Activated T-cell treated with anti-CD3 and anti-CD28 coated beads, Interleukin-2, amount 50 U/mL, for 4 hours (primary cell): ENCODE results near the gene DOCK6. TPM values are rescaled to one million over a fixed set of nuclear protein-coding genes. Genes with fewer than 3 reads are reported as not detected.
"Not testable (repeated sequence)": the region's sequence is repeated elsewhere in the genome, so short reads cannot be mapped to it uniquely, and the experiment has no call there.

Experiments
- ATAC-seq, 2 donors: fragments of 200-7000 bp; cut with Tn5 transposase; one replicate each; pipeline ENCODE4 v1.10.0; 2021
- DNase-seq: peaks from one replicate; pipeline ENCODE4 v3.0.0-alpha.2; 2020
- H3K27me3 Mint-ChIP-seq: one replicate; pipeline ENCODE4 v1.8.0; 2021; ENCODE audit warnings: low read depth, mixed read lengths
- H3K36me3 Mint-ChIP-seq: one replicate; pipeline ENCODE4 v1.8.0; 2022; ENCODE audit warnings: mixed read lengths; ENCODE audit not compliant: insufficient read depth
- H3K4me1 Mint-ChIP-seq: one replicate; pipeline ENCODE4 v1.8.0; 2021; ENCODE audit warnings: low read depth, mixed read lengths
- H3K4me3 Mint-ChIP-seq: one replicate; pipeline ENCODE4 v1.8.0; 2021; ENCODE audit warnings: mild to moderate bottlenecking, moderate library complexity, mixed read lengths
- H3K9me3 Mint-ChIP-seq: one replicate; pipeline ENCODE4 v1.8.0; 2021; ENCODE audit warnings: mixed read lengths
- total RNA-seq, 3 donors: library from RNA; stranded (reverse); gene quantifications; one replicate each; pipeline ENCODE4 v1.2.1, GENCODE V29; 2021

The DOCK6 gene
- total RNA-seq, 3 donors from 2014 or later, result 1.7 to 2.9 (median 2.1) TPM

DNA sequence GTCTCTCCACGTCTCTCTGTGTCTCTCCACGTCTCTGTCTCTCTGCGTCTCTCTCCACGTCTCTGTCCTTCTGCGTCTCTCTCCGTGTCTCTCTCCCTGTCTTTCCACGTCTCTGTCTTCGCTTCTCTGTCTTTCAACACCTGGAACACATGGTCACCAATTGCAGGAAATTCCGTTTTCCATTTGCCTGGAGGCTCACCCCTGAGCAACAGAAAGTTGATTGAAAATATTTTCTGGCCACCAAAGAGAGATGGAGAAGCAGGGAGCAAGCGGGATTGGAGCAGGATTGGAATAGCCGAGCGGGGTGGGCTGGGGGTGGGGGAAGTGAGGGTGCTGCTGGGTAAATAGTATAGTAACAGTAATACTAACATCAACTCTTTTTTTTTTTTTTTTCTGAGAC, 66.6 kb downstream of the DOCK6 start:
- ATAC-seq, result no peak
- Mint-ChIP-seq H3K36me3 (no peaks in the 10 kb centered on the region), H3K27me3 (peaks cover 15% of the 10 kb centered on the region), H3K4me3 (no peak overlapping the region), H3K4me1 (peaks cover 13% of the 10 kb centered on the region), H3K9me3 (no peaks in the 10 kb centered on the region)
- no peak for DNase-seq

GRCh38 chr19:11194656-11195558, 67.4 kb downstream of the DOCK6 start:
- Mint-ChIP-seq H3K9me3 (no peaks in the 10 kb centered on the region), H3K4me1 (peaks cover 13% of the 10 kb centered on the region), H3K4me3 (no peak overlapping the region), H3K36me3 (no peaks in the 10 kb centered on the region), H3K27me3 (peaks cover 15% of the 10 kb centered on the region)
- ATAC-seq (no peak), DNase-seq (no peak)

- H3K36me3 Mint-ChIP-seq, result no peaks in the 10 kb centered on the region
- peaks cover 13% of the 10 kb centered on the region for H3K4me1 Mint-ChIP-seq
- H3K27me3 Mint-ChIP-seq, result peaks cover 13% of the 10 kb centered on the region
- DNase-seq (no peak), ATAC-seq (no peak)
- no peak overlapping the region for H3K4me3 Mint-ChIP-seq
- no peaks in the 10 kb centered on the region for H3K9me3 Mint-ChIP-seq
Measured at GRCh38 chr19:11194173-11194572, 68.2 kb downstream of the DOCK6 start.

DNA sequence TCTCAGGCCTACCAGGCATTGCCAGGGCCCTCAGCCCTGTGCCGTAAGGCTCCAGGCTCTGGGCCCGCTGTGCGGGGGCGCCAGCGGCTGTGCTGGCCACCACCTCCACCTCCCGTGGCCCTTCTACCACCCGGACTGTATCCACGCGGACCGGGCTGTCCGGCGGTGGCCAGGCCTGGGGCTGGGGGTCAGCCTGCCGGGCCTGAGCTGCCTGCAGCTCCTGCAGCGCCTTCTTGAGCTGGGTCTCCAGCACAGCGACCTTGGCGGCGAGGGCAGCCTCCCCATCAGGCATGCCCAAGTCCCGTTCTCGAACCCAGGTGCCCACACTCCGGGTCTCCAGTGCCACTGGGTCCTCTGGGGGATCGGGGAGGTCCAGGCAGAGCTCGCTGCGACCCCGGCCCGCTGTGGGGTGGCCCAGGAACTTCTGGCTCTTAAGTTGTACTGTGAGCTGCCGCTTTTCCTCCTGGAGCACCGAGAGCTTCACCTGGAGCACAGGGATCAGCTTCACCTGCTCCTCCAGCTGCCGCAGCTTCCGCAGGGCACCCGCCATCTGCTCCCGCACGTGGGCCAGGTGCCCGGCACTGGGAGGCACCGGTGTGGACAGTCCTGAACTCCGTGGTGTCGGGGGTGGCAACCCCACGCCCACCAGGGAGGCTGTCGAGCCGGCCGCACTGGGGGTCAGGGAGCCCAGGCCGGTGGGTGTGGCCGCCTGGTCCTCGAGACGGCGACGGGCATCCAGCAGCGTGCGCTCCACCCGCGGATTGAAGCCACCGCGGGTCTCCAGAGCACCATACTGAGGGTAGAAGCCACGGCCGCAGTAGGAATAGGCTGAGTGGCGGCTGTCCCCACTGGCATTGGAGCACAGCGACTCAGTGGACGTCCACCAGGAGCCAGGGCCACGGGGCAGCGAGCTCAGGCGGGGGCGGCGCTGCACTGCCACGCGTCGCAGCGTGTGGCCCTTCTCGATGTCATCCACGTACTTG, 69.1 kb downstream of the DOCK6 start:
- H3K27me3 Mint-ChIP-seq, result peaks cover 13% of the 10 kb centered on the region
- H3K36me3 Mint-ChIP-seq, result no peaks in the 10 kb centered on the region
- H3K9me3 Mint-ChIP-seq, result no peaks in the 10 kb centered on the region
- peaks cover 13% of the 10 kb centered on the region for H3K4me1 Mint-ChIP-seq
- DNase-seq, result no peak
- no peak for ATAC-seq
- H3K4me3 Mint-ChIP-seq, result no peak overlapping the region

DNA sequence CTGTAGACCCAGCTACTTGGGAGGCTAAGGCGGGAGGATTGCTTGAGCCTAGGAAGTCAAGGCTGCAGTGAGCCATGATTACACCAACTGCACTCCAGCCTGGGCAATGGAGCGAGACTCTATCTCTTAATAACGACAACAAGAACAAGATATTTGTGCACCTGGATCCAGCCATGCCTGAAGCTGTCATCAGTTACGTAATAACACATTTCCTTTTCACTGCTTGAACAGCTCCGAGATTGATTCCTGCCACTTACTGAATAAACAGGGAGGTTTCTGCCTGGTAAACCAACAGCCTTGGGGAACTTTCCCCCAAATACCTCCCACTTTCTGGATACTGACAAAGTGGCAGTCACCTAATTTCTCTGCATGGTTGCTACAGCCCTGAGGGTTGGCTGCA, 70.4 kb downstream of the DOCK6 start:
- peaks cover 9% of the 10 kb centered on the region for H3K4me1 Mint-ChIP-seq
- no peak overlapping the region for H3K4me3 Mint-ChIP-seq
- no peak for DNase-seq
- ATAC-seq, result no peak
- no peaks in the 10 kb centered on the region for H3K9me3 Mint-ChIP-seq
- peaks cover 13% of the 10 kb centered on the region for H3K27me3 Mint-ChIP-seq
- no peaks in the 10 kb centered on the region for H3K36me3 Mint-ChIP-seq

DNA sequence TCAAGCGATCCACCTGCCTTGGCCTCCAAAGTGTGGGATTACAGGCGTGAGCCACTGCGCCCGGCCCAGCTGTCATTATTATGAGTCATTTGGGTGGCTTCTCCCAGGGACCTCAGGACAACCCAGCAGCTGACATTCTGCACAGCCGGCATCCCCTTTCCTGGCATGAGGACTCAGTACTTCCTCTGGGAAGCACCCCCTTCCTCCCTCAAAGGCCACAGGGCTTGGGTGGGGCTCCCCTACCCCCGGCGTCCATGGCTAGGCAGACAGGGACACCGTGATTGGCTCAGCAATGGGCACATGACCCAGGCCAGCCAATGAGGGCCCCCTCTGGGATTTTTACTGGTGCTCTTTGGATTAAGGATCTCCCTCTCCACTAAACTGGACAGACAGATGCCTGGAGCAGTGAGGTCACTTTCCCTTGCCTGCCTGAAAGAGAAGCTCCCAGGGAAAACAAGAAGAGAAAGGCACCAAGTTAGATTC, 71.0 kb downstream of the DOCK6 start:
- Mint-ChIP-seq H3K27me3 (peaks cover 10% of the 10 kb centered on the region), H3K4me1 (peaks cover 6% of the 10 kb centered on the region), H3K36me3 (no peaks in the 10 kb centered on the region), H3K4me3 (no peak overlapping the region), H3K9me3 (no peaks in the 10 kb centered on the region)
- ATAC-seq (no peak), DNase-seq (no peak)

- no peak for ATAC-seq
- peaks cover 3% of the 10 kb centered on the region for H3K4me1 Mint-ChIP-seq
- H3K4me3 Mint-ChIP-seq, result no peak overlapping the region
Measured at GRCh38 chr19:11190501-11190900, 71.8 kb downstream of the DOCK6 start.

GRCh38 chr19:11187441-11187840, 74.9 kb downstream of the DOCK6 start:
- ATAC-seq, result no peak
- Mint-ChIP-seq H3K9me3 (no peaks in the 10 kb centered on the region), H3K36me3 (no peaks in the 10 kb centered on the region), H3K4me3 (no peak overlapping the region), H3K4me1 (no peaks in the 10 kb centered on the region), H3K27me3 (no peaks in the 10 kb centered on the region)
- DNase-seq, result no peak

More at GRCh38 chr19:11190501-11190900, 71.8 kb downstream of the DOCK6 start:
- Mint-ChIP-seq H3K9me3 (no peaks in the 10 kb centered on the region), H3K27me3 (peaks cover 3% of the 10 kb centered on the region), H3K36me3 (no peaks in the 10 kb centered on the region)
- DNase-seq, result no peak

GRCh38 chr19:11182994-11183393, 79.3 kb downstream of the DOCK6 start:
- no peaks in the 10 kb centered on the region for H3K9me3 Mint-ChIP-seq
- H3K4me1 Mint-ChIP-seq, result peaks cover 8% of the 10 kb centered on the region
- no peak for DNase-seq
- H3K27me3 Mint-ChIP-seq, result no peaks in the 10 kb centered on the region
- ATAC-seq, result no peak
- no peaks in the 10 kb centered on the region for H3K36me3 Mint-ChIP-seq
- H3K4me3 Mint-ChIP-seq, result no peak overlapping the region

DNA sequence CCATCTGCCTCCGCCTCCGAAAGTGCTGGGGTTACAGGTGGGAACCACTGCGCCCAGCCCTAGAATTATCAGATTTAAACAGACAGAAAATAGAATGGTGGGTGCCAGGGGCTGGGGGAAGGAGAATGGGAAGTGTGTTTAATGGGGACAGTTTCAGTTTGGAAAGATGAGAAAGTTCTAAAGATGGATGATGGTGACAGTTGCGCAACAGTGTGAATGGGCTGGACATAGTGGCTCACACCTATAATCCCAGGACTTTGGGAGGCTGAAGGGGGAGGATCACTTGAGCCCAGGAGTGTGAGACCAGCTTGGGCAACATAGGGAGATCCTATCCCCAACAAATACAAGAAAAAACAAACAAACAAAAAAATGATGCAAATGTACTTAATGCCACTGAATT, 80.8 kb downstream of the DOCK6 start:
- H3K9me3 Mint-ChIP-seq, result no peaks in the 10 kb centered on the region
- peaks cover 2% of the 10 kb centered on the region for H3K27me3 Mint-ChIP-seq
- no peak overlapping the region for H3K4me3 Mint-ChIP-seq
- H3K36me3 Mint-ChIP-seq, result no peaks in the 10 kb centered on the region
- ATAC-seq (no peak), DNase-seq (no peak)
- peaks cover 8% of the 10 kb centered on the region for H3K4me1 Mint-ChIP-seq

DNA sequence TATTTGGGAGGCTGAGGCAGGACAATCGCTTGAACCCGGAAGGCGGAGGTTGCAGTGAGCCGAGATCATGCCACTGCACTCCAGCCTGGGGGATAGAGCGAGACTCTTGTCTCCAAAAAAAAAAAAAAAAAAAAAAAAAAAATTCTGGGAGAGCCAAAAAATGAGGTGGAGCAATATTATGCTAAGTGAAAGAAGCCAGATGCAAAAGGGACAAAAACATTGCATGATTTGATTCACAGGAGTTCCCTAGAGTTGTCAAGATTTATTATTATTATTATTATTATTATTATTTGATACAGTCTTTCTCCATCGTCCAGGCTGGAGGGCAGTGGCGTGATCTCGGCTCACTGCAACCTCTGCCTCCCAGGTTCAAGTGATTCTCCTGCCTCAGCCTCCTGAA, 81.3 kb downstream of the DOCK6 start:
- not testable (repeated sequence) for H3K4me1 Mint-ChIP-seq, H3K27me3 Mint-ChIP-seq, H3K4me3 Mint-ChIP-seq, DNase-seq, ATAC-seq, H3K9me3 Mint-ChIP-seq, H3K36me3 Mint-ChIP-seq

- Mint-ChIP-seq H3K4me1 (peaks cover 8% of the 10 kb centered on the region), H3K4me3 (no peak overlapping the region), H3K36me3 (no peaks in the 10 kb centered on the region), H3K27me3 (peaks cover 2% of the 10 kb centered on the region), H3K9me3 (no peaks in the 10 kb centered on the region)
- no peak for ATAC-seq
- DNase-seq, result no peak
Measured at GRCh38 chr19:11180346-11180745, 82.0 kb downstream of the DOCK6 start.

- Mint-ChIP-seq H3K27me3 (peaks cover 2% of the 10 kb centered on the region), H3K4me3 (no peak overlapping the region), H3K36me3 (no peaks in the 10 kb centered on the region), H3K4me1 (peaks cover 8% of the 10 kb centered on the region), H3K9me3 (no peaks in the 10 kb centered on the region)
- DNase-seq (no peak), ATAC-seq (no peak)
Measured at GRCh38 chr19:11179716-11180297, 82.5 kb downstream of the DOCK6 start.

DNA sequence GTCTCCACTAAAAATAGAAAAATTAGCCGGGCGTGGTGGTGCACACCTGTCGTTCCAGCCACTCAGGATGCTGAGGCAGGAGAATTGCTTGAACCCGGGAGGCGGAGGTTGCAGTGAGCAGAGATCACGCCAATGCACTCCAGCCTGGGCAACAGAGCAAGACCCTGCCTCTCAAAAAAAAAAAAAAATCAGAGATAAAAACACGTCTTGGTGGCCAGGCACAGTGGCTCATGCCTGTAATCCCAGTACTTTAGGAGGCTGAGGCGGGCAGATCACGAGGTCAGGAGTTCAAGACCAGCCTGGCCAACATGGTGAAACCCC, 83.2 kb downstream of the DOCK6 start:
- H3K27me3 Mint-ChIP-seq, H3K9me3 Mint-ChIP-seq, H3K4me3 Mint-ChIP-seq, H3K4me1 Mint-ChIP-seq, DNase-seq, ATAC-seq, H3K36me3 Mint-ChIP-seq: not testable (repeated sequence)
